Hepatocyte (in vitro differentiated cells): Measurements from ENCODE around the gene FOXO3. TPM values are rescaled to one million over a fixed set of nuclear protein-coding genes. Genes with fewer than 3 reads are reported as not detected.

ENCODE experiments used
- DNase-seq: peaks from one replicate; pipeline ENCODE4 v3.0.0-alpha.2; 2016; ENCODE audit warnings: low spot score
- H2AFZ ChIP-seq: fragments of 200-600 bp; sonication (generic); 2 replicates; pipeline ENCODE4 v1.6.0; 2016; ENCODE audit warnings: antibody characterized with exemption, mild to moderate bottlenecking
- H3K27ac ChIP-seq: fragments of 200-600 bp; sonication (generic); 2 replicates; pipeline ENCODE4 v1.5.1; 2016; ENCODE audit warnings: mild to moderate bottlenecking
- H3K27me3 ChIP-seq: fragments of 200-600 bp; sonication (generic); 2 replicates; pipeline ENCODE4 v1.6.1; 2016
- H3K36me3 ChIP-seq: fragments of 200-600 bp; sonication (generic); replicated peaks from 2 replicates; pipeline ENCODE4 v1.5.1; 2016; ENCODE audit warnings: low read depth; ENCODE audit not compliant: insufficient read depth
- H3K4me1 ChIP-seq: fragments of 200-600 bp; sonication (generic); 2 replicates; pipeline ENCODE4 v1.5.1; 2016; ENCODE audit warnings: mild to moderate bottlenecking, moderate library complexity; ENCODE audit not compliant: insufficient read depth
- H3K4me2 ChIP-seq: fragments of 200-600 bp; sonication (generic); 2 replicates; pipeline ENCODE4 v1.6.0; 2016
- H3K4me3 ChIP-seq: fragments of 200-600 bp; sonication (generic); 2 replicates; pipeline ENCODE4 v1.5.1; 2016; ENCODE audit warnings: mild to moderate bottlenecking
- H3K79me2 ChIP-seq: fragments of 200-600 bp; sonication (generic); 2 replicates; pipeline ENCODE4 v1.6.0; 2017; ENCODE audit warnings: mild to moderate bottlenecking
- H3K9me2 ChIP-seq: fragments of 200-600 bp; sonication (generic); replicated peaks from 2 replicates; pipeline ENCODE4 v1.6.0; 2017; ENCODE audit warnings: mild to moderate bottlenecking; ENCODE audit not compliant: insufficient read depth
- H3K9me3 ChIP-seq: fragments of 200-600 bp; sonication (generic); 2 replicates; pipeline ENCODE4 v1.5.1; 2016; ENCODE audit warnings: low read depth, mild to moderate bottlenecking
- H4K20me1 ChIP-seq: fragments of 200-600 bp; sonication (generic); 2 replicates; pipeline ENCODE4 v1.6.0; 2016; ENCODE audit warnings: mild to moderate bottlenecking; ENCODE audit not compliant: insufficient read depth, poor library complexity, severe bottlenecking
- CTCF ChIP-seq: fragments of 200-600 bp; sonication (generic); IDR thresholded peaks from 2 replicates; pipeline ENCODE4 v1.5.1; 2016; ENCODE audit warnings: antibody characterized with exemption, mild to moderate bottlenecking; ENCODE audit not compliant: poor library complexity
- EZH2 ChIP-seq: fragments of 200-600 bp; sonication (generic); IDR thresholded peaks from 2 replicates; pipeline ENCODE4 v1.6.1; 2016; ENCODE audit warnings: antibody characterized with exemption, mild to moderate bottlenecking, borderline replicate concordance
- EZH2phosphoT487 ChIP-seq: fragments of 200-600 bp; sonication (generic); IDR thresholded peaks from one replicate; pipeline ENCODE4 v1.6.1; 2018; ENCODE audit warnings: antibody characterized with exemption, mild to moderate bottlenecking, low read depth, moderate library complexity; ENCODE audit not compliant: unreplicated experiment, severe bottlenecking
- WGBS: methylation state at CpG from one replicate; pipeline ENCODE4 v1.1.6; 2016; ENCODE audit warnings: low lambda C conversion rate; ENCODE audit errors: missing lambda C conversion rate; 5-methylcytosine and 5-hydroxymethylcytosine counted together
- polyA plus RNA-seq: library from polyadenylated mRNA; unstranded; fragments of >200 nt; fragmentation: Nextera tagmentation; extraction: Ambion mirVana; gene quantifications from 2 replicates; pipeline ENCODE4 v1.2.1, GENCODE V29; 2016
- total RNA-seq: library from RNA; depleted of rRNA; stranded (reverse); fragments of >200 nt; gene quantifications from 2 replicates; pipeline ENCODE4 v1.2.3, GENCODE V29; 2014

Gene FOXO3
- total and polyA plus RNA-seq, 2 experiments from 2014 or later = 44.6 to 54.9 TPM

DNA sequence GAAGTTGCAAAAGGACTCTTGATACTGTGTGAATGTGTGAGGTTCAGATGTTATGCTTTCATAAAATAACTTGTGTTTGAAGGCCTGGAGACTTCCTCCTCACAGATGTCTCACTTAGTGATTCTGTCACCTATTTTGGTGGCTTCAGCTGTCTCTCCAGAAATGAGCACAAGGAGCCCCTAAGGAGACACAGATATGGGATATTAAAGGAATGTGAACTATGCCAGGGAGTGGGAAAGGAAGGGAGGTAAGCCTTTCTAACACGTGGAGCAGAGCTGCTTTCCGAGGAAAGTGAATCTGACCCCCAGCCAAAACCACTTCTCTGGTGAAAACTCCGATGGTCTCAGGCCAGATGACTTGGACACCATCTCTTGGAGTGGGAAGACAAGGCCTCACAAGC lies 10.5 kb upstream of the FOXO3 start:
- Histone ChIP-seq H3K4me1 (no peaks in the 10 kb centered on the region), H3K9me2 (no peaks in the 10 kb centered on the region), H3K27me3 (no peaks in the 10 kb centered on the region), H3K79me2 (no peaks in the 10 kb centered on the region), H3K4me2 (no peak overlapping the region), H3K27ac (no peak overlapping the region), H2AFZ (no peak overlapping the region), H3K4me3 (no peak overlapping the region), H3K9me3 (no peaks in the 10 kb centered on the region), H4K20me1 (no peaks in the 10 kb centered on the region), H3K36me3 (no peaks in the 10 kb centered on the region)
- WGBS = 73% methylated on average over 3 of the region's 3 CpGs
- TF ChIP-seq EZH2phosphoT487 (no peak), CTCF (no peak), EZH2 (no peak)
- DNase-seq = no peak

- Histone ChIP-seq H3K79me2 (no peaks in the 10 kb centered on the region), H3K9me2 (no peaks in the 10 kb centered on the region), H4K20me1 (no peaks in the 10 kb centered on the region), H3K4me2 (no peak overlapping the region), H3K9me3 (no peaks in the 10 kb centered on the region), H3K36me3 (no peaks in the 10 kb centered on the region), H3K27me3 (no peaks in the 10 kb centered on the region), H3K27ac (no peak overlapping the region), H2AFZ (no peak overlapping the region), H3K4me3 (no peak overlapping the region), H3K4me1 (peaks cover 11% of the 10 kb centered on the region)
- no peak for DNase-seq
- WGBS = 87% methylated on average over 7 of the region's 7 CpGs
- no peak for TF ChIP-seq EZH2phosphoT487
- no peak for TF ChIP-seq EZH2
- no peak for TF ChIP-seq CTCF
Observed at GRCh38 chr6:108555399-108556052, 5.2 kb upstream of the FOXO3 start.

GRCh38 chr6:108556250-108556649 lies 4.5 kb upstream of the FOXO3 start:
- Histone ChIP-seq H3K36me3 (no peaks in the 10 kb centered on the region), H3K9me2 (no peaks in the 10 kb centered on the region), H3K4me3 (no peak overlapping the region), H3K27me3 (no peaks in the 10 kb centered on the region), H3K27ac (peak overlapping the region; percentile 99), H3K4me1 (peaks cover 11% of the 10 kb centered on the region), H3K9me3 (no peaks in the 10 kb centered on the region), H3K79me2 (no peaks in the 10 kb centered on the region), H2AFZ (no peak overlapping the region), H4K20me1 (no peaks in the 10 kb centered on the region), H3K4me2 (peak overlapping the region; percentile 98)
- DNase-seq = no peak
- TF ChIP-seq EZH2 (no peak), EZH2phosphoT487 (no peak), CTCF (no peak)
- 82% methylated on average over 5 of the region's 5 CpGs for WGBS
